Retinal pigment epithelial cell (primary cell): ENCODE results near the gene NSL1.
A peak's percentile ranks its signal among the peaks of the same experiment; 100 is the strongest.

Experiments used
- DNase-seq: peaks from one replicate; pipeline ENCODE4 v3.0.0-alpha.2; 2010; ENCODE audit warnings: low read depth
- H3K4me3 ChIP-seq: 2 replicates; pipeline ENCODE4 v1.5.1; 2011; ENCODE audit warnings: mild to moderate bottlenecking, low read length, control low read depth, moderate library complexity
- TF ChIP-seq, protein P1 (sequence below): conservative IDR thresholded peaks from 2 replicates; pipeline ENCODE4 v1.5.1; 2011; ENCODE audit warnings: low read depth, low read length, control low read depth, inconsistent platforms

The NSL1 gene

DNA sequence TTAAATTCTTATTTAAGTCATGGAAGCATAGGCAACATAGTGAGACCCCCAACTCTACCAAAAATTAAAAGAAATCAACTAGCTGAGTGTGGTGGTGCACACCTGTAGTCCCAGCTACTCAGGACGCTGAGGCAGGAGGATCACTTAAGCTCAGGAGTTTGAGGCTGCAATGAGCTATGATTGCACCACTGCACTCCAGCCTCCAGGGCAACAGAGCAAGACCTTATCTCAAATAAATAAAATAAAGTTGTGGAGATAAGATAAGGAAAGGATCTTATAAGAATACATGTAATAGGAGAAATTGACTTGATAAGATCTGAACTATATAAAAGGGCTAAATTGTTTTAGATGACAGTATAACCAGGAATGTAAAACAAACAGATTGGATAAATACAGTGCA, 89.7 kb downstream of the NSL1 start:
- DNase-seq, result no peak

DNA sequence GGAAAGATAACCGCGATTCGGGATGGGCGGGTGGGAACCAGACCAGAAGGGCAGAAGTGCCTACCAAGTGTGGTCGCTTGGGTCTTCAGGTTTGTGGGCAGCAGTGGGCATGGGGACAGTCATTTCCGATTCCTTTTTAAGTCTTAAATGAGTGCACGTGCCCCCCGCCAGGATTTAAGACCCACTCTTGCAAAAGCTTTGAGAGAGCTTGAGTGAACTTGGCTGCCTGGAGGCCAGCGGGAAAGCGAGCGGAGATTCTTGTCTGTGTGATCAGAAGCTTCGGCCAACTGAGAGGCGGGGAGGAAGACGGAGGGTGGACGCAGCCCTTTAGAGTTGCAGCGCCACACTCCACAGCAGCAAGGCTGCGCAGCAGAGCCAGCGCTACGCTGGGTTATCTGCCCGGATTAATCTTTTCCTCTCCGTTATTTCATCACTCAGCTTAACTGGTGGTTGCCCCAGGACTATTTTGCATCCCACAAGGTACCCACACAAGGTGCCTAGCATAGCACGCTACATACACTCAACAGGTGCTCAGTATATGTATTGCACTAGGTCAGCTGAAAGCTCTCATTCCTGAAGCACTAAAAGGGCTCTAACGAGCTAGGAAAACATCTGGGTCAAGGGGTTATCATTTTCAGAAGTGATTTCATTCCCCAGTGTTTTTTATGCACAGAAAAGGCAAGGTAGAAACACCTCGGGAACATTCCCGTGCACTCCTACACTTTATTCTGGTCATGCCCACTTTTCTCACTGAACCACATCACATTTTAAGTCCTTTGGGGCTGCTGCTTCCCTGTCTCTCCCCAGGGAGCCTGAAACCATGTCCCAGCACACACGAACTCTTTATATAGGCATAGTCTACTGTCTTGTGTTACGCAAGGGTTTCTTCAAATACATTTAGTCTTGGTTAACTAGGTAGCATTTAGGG, 90.4 kb downstream of the NSL1 start:
- peak overlapping the region; percentile 37 for H3K4me3 ChIP-seq
- DNase-seq, result peak; percentile 11
- TF ChIP-seq, protein P1, sequence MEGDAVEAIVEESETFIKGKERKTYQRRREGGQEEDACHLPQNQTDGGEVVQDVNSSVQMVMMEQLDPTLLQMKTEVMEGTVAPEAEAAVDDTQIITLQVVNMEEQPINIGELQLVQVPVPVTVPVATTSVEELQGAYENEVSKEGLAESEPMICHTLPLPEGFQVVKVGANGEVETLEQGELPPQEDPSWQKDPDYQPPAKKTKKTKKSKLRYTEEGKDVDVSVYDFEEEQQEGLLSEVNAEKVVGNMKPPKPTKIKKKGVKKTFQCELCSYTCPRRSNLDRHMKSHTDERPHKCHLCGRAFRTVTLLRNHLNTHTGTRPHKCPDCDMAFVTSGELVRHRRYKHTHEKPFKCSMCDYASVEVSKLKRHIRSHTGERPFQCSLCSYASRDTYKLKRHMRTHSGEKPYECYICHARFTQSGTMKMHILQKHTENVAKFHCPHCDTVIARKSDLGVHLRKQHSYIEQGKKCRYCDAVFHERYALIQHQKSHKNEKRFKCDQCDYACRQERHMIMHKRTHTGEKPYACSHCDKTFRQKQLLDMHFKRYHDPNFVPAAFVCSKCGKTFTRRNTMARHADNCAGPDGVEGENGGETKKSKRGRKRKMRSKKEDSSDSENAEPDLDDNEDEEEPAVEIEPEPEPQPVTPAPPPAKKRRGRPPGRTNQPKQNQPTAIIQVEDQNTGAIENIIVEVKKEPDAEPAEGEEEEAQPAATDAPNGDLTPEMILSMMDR, result peak; percentile 20

More for the DNA sequence above, 89.7 kb downstream of the NSL1 start:
- TF ChIP-seq, protein P1, result no peak
- H3K4me3 ChIP-seq, result no peak overlapping the region

DNA sequence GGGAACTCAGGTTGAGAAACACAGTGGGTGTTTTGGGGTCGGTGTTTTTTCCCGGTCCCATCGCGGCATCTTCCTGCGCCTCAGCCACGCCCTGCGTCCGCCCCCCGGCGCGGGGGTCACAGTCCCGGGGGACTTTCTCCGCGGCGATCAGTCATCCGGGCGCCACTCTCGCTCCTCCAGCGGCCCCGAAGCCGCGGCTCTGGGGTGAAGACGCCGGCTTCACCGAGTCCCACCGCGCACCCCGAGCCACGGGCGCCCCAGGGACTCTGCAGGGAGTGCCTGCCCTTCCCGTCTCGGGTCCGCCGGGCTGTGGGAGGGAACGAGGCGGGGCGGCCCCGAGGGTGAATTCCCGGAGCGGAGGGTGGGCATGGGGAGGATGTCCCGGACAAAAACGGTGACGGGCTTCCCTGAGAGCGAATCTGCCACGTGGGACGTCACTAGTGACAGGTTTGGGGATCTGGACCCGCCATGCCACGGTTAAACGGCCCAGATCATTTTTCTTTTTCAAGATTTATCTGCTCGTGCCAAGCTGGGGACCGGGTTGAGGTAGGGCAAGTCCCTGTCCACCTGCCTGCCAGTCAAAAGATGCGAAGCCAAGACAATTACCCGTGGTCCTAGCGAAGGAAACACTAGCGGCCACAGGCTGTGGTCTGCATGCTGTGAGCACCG, 91.2 kb downstream of the NSL1 start:
- TF ChIP-seq, protein P1, result no peak
- no peak for DNase-seq
- H3K4me3 ChIP-seq, result peak overlapping the region; percentile 37

DNA sequence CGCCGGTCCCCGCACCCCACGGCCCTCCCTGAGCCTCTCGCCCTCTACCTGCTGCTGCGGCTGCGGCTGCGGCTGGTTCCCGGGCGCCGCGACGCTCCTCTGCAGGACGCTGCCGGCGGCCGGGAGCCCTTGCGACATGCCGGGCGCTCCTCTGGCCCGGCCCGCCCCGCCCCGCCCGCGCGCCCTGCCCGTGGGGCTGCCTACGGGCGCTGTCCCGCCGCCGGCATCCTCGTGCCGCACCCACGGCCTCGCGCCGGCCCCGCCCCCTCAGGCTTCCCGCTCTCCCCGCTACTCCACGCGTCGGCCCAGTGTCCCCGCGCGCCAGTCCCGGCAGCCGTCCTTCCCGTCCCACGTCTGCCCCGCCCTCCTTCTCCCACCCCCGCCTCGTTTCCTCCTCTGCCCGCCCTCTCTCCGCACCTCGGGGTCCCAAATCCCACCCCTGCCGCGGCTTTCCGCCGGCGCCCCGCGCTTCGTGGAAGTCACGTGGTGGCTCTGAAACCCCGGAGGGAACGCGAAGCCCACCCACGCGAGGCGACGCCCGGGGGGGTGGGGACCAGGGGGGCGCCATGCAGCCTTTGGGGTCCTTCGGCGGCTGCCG, 91.9 kb downstream of the NSL1 start, which contains the start of gene BATF3:
Gene BATF3, minus strand, starts transcription at position 216 of the 598 bp plus-strand sequence. Its CDS starts 78 bp downstream, at position 138.
- peak within 1 kb of the TSS; percentile 37 for H3K4me3 ChIP-seq
- TF ChIP-seq, protein P1, result no peak
- DNase-seq, result no peak

DNA sequence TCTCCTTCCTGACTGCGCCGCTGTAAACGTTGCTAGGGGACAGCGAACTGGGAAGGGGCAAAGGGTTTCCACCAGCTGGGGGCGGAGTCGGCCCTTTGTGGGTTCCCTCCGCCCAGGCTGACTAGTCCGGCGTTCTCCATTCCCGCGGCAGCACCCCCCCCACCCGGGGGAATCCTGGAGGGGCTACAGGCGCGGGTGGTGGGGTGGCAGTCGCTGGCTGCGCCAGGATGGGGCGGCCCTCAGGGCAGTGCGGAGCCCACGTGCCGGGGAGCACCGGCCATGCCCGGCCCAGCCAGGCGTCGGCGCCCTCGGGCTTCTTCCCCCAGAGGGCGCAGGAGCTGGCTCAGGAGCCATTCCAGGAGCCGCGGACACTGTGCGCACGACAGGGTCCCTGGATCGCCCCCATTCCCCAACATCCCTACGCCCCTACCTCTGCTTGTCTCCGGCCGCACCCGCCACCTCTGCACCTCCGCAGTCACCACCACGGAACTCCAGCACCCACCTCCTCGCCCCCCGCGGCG, 92.4 kb downstream of the NSL1 start:
- TF ChIP-seq, protein P1, result peak; percentile 46
- DNase-seq, result no peak
- H3K4me3 ChIP-seq, result peak overlapping the region; percentile 31

DNA sequence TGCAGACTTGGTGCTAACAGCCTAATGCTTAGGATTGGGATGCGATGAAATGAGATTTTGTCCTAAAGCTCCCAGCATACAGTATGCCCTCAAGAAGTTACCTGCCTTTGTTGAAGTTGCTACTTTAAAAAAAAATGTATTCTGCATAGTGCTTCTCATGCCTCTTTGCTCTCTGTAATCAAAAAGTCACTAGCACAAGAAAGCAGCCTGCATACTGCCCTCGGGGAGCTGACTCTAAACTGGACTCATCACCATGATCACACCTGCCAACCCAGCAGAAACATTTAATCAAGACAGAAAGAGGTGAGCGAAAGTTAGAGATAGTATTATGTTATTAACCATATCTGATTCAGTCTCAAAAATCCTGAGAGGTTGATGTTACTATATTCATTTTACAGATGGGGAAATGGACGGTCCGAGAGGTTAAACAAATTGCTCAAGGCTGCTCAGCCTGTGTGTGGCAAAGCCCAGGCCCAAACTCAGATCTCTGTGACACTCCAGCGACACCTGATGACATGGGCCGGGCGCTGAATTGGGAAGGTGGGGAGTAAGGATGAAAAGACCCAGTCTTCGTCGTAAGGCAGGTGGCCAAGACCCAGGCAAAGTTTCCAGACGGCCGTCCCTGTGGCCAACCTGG, 93.0 kb downstream of the NSL1 start:
- no peak for DNase-seq
- TF ChIP-seq, protein P1, result no peak
- H3K4me3 ChIP-seq, result no peak overlapping the region
